Left kidney (tissue), 2 donors: ENCODE measurements around the gene UTP4. TPM values are rescaled to one million over a fixed set of nuclear protein-coding genes. Genes with fewer than 3 reads are reported as not detected.
A peak's percentile ranks its signal among the peaks of the same experiment; 100 is the strongest.
"Not testable (repeated sequence)": the region's sequence is repeated elsewhere in the genome, so short reads cannot be mapped to it uniquely, and the experiment has no call there.

Source experiments
- DNase-seq: peaks from one replicate; pipeline ENCODE4 v3.0.0-alpha.2; 2013
- polyA plus RNA-seq: library from polyadenylated mRNA; unstranded; fragments of 120-200 nt; gene quantifications from one replicate; pipeline ENCODE4 v1.2.1, GENCODE V29; 2013; ENCODE audit not compliant: insufficient read length

The UTP4 gene
- polyA plus RNA-seq, 1 donor, result 64.8 TPM

DNA sequence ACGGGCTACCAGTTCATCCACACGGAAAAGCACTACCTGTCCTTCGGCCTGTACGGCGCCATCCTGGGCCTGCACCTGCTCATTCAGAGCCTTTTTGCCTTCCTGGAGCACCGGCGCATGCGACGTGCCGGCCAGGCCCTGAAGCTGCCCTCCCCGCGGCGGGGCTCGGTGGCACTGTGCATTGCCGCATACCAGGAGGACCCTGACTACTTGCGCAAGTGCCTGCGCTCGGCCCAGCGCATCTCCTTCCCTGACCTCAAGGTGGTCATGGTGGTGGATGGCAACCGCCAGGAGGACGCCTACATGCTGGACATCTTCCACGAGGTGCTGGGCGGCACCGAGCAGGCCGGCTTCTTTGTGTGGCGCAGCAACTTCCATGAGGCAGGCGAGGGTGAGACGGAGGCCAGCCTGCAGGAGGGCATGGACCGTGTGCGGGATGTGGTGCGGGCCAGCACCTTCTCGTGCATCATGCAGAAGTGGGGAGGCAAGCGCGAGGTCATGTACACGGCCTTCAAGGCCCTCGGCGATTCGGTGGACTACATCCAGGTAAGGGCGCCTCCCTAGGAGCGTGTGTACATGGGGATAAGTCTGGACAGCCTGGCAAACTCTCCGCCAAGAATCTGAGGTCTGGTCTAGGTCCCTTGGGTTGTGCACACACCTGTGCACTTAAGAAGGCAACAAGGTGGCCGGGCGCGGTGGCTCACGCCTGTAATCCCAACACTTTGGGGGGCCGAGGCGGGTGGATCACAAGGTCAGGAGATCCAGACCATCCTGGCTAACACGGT, 22.8 kb upstream of the UTP4 start:
- no peak for DNase-seq

DNA sequence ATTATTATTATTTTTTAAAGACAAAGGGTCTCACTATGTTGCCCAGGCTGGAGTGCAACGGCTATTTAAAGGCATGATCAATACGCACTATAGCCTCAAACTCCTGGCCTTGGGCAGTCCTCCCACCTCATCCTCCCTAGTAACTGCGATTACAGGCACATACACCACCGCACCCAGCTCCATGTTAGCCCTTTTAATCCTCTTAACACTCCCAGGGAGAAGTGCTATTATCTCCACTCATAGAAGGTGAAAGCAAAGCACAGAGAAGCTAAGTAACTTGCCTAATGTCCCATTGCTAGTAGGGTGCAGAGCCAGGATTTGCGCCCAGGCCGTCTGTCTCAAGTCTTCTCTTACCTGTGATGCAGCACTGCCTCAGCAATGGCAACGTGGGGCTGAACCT, 22.0 kb upstream of the UTP4 start:
- no peak for DNase-seq

DNA sequence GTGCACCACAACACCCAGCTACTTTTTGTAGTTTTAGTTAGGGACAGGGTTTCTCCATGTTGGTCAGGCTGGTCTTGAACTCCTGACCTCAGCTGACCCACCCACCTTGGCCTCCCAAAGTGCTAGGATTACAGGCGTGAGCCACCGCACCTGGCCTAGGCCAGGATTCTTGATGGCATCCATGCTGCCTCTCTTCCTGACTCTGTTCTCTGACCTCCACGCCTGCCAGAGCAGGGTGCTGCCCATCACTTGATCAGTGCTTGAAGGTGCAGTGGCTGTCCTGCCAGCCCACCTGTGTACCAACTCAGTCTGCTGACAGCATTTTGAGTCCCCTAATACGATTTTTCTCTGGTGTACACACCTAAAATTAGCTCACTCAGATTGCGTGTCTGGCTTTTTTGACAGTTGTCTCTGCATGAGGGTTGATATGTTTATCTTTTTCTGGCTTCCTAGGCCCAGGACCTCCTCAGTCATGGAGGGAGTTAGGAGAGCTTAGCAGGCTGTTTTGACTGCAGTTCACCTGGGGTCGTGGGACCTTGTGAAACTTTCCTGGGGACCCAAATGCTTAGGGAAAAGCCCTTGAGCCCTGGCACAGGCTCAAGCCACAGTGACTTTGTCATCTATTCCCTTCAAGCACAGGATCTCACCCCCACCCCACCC, 21.1 kb upstream of the UTP4 start:
- no peak for DNase-seq

GRCh38 chr16:69111876-69112230, 20.6 kb upstream of the UTP4 start:
- DNase-seq, result no peak

GRCh38 chr16:69112285-69113129, 19.9 kb upstream of the UTP4 start:
- no peak for DNase-seq

DNA sequence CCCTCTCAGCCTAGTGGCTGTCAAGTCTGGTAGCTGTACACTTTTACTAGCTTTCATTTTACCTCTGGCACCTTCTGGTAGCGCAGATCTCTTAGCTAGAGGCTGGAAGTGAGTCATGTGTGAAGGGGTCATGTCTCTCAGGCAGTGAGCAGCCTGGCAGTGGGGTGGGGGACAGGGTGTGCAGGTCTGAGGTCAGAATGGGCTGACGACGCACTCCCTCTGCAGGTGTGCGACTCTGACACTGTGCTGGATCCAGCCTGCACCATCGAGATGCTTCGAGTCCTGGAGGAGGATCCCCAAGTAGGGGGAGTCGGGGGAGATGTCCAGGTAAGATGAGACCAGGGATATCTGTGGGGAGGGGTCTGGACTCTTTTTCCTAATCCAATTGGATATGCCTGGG, 19.2 kb upstream of the UTP4 start:
- DNase-seq, result no peak

- DNase-seq, result no peak
Observed at GRCh38 chr16:69114346-69114975, 18.0 kb upstream of the UTP4 start.

DNA sequence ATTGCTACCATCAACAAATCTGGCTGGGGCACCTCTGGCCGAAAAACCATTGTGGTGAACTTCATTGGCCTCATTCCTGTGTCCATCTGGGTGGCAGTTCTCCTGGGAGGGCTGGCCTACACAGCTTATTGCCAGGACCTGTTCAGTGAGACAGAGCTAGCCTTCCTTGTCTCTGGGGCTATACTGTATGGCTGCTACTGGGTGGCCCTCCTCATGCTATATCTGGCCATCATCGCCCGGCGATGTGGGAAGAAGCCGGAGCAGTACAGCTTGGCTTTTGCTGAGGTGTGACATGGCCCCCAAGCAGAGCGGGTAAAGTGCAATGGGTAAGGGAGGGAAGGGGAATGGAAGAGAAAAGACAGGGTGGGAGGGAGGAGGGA, 17.5 kb upstream of the UTP4 start:
- DNase-seq, result no peak

DNA sequence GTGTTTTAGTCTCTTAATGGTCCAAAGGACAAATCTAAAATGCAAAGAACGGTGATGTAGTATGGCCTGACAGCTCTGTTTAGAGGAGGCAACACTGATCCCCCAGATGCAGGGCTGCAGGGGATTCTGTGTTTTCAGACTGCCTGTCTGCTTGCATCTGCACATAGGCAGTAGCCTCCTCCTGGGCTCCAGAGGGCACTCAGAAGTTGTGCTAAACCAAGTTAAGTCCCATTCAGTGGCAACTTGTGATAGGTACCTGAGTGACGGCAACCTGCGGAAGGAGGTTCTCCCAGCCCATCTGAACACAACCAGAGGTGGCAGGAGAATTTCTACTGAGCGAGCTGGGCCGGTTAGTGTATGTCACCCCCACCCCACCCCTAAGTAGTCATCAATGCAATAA, 17.1 kb upstream of the UTP4 start:
- DNase-seq, result no peak

- DNase-seq, result no peak
Observed at GRCh38 chr16:69115837-69116236, 16.6 kb upstream of the UTP4 start.

DNA sequence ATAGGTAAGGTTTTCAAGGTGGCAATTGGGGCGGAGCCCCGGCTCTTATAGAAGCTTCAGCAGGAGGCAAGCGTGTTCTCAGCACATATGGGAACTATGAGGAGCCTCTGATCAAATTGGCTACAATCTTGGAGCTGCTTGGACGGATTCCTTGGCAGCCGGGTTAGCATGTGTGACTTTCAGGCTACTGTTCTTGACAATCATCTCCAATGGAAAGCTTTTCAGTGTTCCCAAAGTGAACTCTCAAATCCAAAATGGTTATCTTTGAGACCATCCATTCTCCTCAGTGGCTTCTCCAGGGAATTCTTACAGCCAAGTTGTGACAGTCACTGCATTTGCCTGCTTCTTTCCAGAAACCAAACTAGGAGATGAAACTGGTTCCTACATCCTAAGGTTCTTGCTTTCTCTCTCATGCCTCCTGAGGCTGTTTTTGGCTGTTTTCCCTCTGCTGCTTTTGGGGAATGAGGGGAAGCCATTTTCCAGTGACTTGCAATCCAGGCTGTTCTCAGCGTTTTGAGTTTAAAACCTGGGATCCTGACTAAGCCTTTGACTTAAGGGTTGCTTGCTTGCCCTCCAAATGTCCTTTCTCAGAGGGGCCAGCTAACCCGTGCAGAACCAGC, 16.1 kb upstream of the UTP4 start:
- DNase-seq, result no peak

DNA sequence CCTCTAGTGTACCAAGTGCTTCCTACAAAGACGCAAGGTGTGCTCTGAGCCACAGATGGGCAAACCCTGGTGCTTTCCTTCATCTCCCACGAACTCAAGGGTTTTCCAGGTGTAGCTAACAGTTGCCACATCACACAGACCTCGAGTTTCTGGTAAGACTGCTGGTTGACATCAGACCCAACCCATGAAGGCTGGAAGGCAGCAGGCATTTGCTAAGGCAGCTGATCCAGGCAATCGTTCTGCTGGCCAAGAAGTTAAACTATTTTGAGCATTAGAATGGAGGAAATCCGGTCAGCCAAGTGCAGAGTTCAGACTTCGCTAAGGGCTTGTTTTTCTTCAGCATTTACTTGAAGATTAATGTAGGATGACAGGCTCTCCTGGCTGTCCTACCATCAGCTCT, 15.5 kb upstream of the UTP4 start:
- no peak for DNase-seq

DNA sequence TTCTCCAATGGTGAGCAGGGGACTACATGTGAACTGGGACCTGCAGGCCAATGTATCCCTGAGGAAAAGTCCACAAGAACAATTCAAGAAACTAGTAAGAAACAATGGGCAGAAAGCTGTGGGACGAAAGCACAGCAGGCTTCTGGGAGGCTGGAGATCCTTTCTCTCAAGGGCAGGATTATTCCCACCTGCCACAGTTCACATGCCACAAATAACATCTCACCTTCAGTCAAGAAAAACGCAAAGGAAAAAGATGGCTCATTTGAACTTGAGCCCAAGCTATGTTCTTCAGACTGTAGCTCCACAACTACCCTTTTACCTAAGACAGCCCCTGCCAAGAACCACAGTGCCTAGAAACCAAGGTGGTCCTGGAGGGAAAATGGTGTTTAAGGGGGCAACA, 14.0 kb upstream of the UTP4 start:
- no peak for DNase-seq

DNA sequence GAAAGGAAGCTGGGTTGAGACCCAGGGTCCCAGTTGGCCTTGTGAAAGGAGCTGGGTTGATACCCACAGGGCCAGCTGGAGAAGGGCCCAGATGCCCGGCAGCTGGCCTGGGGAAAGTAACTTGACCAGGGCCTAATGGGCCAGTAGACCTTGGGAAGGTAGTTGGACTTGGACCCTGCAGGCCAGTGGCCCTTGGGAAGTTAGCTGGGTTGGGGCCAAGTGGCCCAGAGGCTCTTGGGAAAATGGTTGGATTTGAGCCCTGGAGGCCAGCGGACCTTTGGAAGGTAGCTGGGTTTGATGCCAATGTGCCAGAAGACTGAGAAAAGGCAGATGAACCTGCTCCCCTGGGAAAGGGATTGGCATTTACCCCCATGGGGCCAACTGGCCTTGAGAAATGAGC, 13.5 kb upstream of the UTP4 start:
- no peak for DNase-seq

DNA sequence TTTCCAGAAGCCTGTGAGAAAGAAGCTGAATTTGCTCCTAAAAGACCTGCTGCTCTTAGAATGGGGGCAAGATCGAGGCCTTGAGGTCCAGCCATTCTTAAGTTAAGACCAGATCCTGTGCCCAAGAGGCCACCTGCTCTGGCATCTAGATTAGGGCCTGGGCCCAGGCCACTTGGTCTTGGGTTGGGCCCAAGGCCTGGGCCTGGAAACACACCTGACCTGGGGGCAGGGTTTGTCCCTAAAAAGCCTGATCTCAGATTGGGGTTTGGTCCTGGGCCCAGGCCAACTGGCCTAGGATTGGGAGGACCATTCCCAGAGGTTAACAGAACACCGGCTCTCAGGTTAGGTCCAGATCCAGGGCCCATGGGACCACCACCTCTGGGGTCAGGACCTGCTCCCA, 12.9 kb upstream of the UTP4 start:
- no peak for DNase-seq

GRCh38 chr16:69120096-69120664, 12.3 kb upstream of the UTP4 start:
- DNase-seq, result no peak

DNA sequence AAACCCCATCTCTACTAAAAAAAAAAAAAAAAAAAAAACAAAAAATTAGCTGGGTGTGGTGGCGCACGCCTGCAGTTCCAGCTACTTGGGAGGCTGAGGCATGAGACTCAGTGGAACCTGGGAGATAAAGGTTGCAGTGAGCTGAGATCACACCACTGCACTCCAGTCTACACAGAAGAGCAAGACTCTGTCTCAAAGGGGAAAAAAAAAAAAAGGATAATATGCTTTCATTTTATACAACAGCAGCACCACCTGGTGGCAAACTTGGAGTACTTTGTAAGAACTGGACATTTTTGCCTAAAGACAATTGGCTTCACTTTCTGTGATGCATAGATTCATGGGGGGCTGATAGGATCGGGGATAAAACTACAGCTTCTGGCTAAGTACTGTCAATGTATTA, 8.5 kb upstream of the UTP4 start:
- DNase-seq, result peak; percentile 81

DNA sequence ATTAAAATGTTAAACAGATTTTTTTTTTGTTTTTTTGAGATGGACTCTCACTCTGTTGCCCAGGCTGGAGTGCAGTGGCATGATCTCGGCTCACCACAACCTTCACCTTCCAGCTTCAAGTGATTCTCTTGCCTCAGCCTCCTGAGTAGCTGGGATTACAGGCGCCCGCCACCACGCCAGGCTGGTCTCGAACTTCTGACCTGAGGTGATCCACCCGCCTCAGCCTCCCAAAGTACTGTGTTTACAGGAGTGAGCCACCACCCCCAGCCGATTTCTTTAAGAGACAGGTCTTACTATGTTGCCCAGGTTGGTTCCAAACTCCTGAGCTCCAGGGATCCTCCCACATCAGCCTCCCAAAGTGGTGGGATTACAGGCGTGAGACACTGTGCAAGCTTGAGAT, 8.0 kb upstream of the UTP4 start:
- DNase-seq, result not testable (repeated sequence)

DNA sequence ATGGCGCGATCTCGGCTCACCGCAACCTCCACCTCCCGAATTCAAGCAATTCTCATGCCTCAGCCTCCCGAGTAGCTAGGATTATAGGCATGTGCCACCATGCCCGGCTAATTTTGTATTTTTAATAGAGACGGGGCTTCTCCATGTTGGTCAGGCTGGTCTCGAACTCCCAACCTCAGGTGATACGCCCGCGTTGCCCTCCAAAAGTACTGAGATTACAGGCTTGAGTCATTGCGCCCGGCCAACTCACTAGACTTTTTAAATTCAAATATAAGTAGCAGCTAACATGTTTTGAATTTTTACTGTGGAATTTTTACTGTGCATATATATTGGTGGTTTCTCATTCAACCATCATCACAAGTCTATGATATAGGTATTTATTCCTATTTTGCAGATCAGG, 7.5 kb upstream of the UTP4 start:
- DNase-seq, result not testable (repeated sequence)

- DNase-seq, result no peak
Observed at GRCh38 chr16:69126221-69126620, 6.2 kb upstream of the UTP4 start.

DNA sequence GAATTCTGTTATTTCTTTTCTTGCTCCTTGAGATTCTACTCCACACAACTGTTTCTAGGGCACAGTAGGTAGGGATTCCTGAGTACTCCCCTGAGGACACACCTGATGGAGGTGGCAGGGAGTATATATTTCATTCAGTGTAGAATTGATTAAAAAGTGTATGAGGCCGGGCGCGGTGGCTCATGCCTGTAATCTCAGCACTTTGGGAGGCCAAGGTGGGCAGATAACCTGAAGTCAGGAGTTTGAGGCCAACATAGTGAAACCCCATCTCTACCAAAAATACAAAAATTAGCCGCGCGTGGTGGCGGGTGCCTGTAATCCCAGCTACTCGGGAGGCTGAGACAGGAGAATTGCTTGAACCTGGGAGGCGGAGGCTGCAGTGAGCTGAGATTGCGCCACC, 5.6 kb upstream of the UTP4 start:
- not testable (repeated sequence) for DNase-seq

GRCh38 chr16:69127966-69128510, 4.4 kb upstream of the UTP4 start:
- DNase-seq, result no peak
